Stimulated activated naive CD4-positive, alpha-beta T cell (primary cell): ENCODE measurements around the gene KDM1B.
A peak's percentile ranks its signal among the peaks of the same experiment; 100 is the strongest.
"Not testable (repeated sequence)": the region's sequence is repeated elsewhere in the genome, so short reads cannot be mapped to it uniquely, and the experiment has no call there.

ENCODE experiments used
- DNase-seq, 6 experiments: peaks; one replicate each; lab custom pipeline; 2025; lab: John Stamatoyannopoulos, UW

KDM1B gene

GRCh38 chr6:18151801-18152200 is 3.4 kb upstream of the KDM1B start:
- DNase-seq = no peak

DNA sequence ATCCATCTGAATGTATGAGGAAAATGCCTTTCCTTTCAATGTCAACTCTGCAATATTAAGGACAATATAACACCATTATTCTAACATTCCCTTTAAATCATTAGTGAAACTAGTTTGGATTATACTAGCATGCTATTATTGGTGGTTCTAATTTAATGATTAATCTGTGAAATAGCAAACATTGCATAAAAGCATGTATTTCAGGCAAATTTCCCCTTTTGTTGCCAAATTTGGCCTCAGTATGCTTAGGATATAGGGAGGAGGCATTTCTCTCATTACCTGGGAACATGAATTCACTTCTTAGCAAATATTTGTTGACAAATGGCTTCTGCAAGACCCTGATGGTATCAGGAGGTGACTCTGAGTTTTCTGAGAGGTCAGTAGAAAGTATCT is 1.9 kb upstream of the KDM1B start:
- no peak for DNase-seq

GRCh38 chr6:18154507-18155149 is 594 bp upstream of the KDM1B start, which contains the start of gene TPMT:
TSS of gene TPMT (minus strand) at chr6:18155077. CDS start at chr6:18149127, 5,950 bp downstream.
- DNase-seq = no peak

DNA sequence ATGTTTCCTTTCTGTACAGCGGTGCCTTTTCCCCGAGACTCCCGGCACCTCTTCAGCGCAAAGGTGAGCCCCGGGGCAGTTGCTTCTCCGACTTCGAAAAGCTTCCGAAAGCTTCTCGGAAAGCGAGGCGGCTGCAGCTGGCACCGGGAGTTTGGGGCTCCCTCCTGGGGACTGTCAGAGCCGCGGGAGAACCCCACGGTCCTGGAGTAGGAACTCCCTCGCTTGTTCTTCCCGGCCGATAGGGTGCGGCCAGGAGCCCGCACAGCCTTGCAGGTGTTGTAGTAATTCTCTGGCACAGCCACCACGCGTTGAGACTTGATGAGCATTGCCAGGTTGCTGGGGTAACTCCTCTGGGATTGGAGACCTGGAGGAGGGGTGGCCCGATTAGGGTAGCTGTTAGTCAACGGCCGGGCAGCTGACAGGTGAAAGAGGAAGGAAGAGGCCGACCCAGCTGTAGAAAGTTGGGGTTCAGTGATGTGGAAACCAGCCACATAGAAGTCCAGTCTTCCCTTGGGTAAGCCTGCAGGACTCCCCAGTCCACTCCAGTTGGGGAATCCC is 721 bp downstream of the KDM1B start:
- peak in 3 of 6 experiments; percentile 35 to 62 (median 62) for DNase-seq

- DNase-seq = no peak
Observed at GRCh38 chr6:18160911-18161310, 5.7 kb downstream of the KDM1B start.

DNA sequence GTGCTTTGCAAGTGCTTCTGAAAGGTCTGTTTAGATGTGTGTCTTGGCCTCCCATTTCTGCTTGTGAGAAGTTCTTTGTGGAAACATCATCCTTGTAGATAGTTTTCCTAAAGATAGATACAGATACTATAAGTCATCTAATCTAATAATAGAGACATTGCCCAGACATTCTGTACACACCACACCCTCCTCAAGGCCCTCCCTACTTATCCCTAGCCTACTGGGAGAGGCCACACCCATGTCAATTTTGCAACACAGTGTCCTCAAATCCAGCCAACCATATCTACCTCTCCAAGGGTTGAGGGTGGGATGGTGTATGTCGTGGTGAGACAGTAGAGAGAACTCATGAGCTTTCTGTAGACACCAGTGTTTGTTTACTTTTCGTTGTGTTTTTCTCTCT is 6.2 kb downstream of the KDM1B start:
- DNase-seq = no peak

DNA sequence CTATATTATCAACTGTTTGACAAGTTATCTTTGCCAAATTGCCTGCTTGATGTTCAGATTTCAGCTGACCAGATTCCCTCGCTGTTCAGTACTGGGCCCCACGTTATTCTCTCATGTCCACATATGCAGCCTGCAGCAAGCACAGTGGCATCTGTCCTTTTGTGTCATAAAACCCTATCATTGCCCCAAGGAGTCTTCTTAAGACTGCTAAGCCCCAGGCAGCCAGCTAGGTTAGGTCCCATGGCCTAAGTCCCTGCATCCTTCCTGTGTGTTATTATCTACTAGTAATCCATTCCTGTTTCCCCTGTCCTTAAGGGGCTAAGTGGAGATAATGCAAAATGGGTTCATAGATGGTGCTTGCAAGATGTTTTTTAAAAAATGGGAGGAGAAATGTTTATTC is 7.2 kb downstream of the KDM1B start:
- DNase-seq = no peak

DNA sequence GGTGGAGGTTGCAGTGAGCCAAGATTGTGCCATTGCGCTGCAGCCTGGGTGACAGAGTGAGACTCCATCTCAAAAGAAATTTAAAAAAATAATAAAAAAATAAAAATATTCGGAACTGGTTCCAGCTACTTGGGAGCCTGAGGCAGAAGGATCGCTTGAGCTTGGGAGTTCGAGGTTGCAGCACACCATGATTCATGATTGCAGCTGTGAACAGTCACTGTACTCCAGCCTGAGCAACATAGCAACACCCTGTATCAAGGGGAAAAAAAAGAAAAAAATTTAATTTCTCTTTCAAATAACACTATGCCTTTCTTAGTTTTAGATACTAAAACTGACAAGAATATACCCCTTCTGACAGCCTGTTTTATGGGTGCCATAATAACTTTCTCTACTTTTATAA is 10.5 kb downstream of the KDM1B start:
- no peak for DNase-seq

GRCh38 chr6:18166312-18167036 is 11.3 kb downstream of the KDM1B start:
- no peak for DNase-seq

DNA sequence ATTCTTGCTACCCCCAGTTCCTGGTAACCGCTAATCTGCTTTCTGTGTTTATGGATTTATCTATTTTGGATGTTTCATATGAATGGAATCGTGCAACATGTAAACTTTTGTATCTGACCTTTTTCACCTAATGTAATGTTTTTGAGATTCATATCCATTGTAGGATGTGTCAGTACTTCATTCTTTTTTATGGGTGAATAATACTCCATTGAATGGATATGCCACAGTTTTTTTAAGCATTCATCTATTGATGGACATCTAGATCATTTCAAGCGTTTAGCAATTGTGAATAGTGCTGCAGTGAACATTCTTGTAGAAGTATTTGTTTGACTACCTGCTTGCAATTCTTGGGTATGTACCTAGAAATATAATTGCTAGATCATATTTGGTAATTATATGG is 13.0 kb downstream of the KDM1B start:
- no peak for DNase-seq

- no peak for DNase-seq
Observed at GRCh38 chr6:18171871-18172270, 16.6 kb downstream of the KDM1B start.

- DNase-seq = not testable (repeated sequence)
Observed at GRCh38 chr6:18176198-18176597, 21.0 kb downstream of the KDM1B start.

- DNase-seq = no peak
Observed at GRCh38 chr6:18177286-18177965, 22.2 kb downstream of the KDM1B start.

DNA sequence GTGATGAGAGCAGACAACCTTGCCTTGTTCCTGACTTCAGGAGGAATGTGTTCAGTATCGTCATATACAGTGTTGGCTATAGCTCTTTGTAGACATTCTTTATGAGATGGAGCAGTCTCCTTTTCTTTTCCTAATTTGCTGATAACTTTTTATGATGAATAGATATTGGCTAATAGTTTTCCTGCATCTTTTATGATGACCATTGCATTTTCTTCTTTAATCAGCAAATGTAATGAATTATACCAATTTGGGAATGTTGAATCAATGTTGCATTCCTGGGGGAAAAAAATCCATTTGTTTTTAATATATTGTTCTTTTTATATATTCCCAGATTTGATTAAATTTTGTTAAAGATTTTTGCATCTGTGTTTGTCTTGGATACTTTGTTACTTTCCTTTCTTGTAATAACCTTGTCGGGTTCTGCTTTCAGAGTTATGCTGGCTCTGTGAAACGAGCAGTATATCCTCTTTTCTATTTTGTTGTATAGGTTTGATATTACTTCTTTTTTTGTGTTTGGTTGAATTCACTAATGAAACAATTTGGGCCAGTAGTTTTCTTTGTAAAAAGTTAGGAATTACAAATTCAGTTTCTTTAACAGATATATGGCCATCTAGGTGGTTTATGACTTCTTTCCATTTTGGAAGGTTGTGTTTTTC is 23.9 kb downstream of the KDM1B start:
- DNase-seq = no peak

DNA sequence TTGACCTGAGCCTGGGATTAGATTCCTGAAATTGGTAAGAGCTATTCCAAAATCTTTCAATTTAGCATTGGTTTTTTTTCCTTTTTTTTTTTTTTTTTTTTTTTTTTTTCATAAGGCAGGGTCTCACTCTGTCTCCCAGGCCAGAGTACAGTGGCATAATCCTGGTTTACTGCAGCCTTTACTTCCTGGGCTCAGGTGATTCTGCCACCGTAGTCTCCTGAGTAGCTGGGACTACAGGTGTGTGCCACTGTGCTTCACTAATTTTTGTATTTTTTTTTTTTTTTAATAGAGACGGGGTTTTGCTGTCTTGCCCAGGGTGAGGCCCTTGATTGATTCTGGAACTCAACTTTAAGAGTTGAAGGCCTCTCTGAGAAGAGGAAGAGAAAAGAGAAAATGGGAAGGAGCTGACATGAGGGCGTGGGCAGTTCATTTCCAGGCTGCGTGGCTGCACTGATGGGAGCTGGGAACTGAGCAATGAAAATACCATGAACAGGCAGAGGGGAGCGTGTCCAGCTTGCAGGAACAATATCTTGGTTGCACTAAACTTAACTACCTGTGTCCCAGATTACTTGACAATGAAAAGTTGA is 24.6 kb downstream of the KDM1B start:
- no peak for DNase-seq

DNA sequence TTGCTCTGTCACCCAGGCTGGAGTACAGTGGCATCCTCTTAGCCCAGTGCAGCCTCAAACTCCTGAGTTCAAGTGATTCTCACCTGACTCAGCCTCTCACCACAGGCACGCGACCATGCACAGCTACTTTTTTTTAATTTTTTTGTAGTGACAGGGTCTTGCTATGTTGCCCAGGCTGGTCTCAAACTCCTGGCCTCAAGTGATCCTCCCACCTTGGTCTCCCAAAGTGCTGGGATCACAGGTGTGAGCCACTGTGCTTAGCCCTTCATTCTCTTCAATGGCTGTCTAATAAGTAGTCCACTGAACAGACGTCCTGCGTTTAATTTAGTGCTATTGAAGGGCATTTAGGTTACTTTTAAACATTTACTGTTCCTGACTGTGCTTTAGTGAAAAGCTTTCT is 27.3 kb downstream of the KDM1B start:
- no peak for DNase-seq

DNA sequence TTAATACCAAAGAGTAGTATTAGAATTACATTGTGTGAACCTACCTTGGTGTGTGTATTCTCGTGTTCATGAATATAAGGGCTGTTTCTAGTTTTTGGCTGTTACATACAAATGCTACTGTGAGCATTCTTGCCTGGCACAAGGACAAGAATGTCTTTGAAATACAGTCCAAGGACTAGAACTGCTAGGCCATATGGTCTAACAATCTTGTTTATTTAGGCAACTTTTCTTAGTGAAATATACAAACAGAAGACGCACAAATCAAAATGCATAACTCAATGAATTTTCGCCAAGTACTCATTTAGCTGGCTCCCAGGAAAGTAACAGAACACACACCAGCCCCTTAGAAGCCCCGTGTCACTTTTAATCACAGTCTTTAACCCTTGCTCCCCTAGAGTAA is 28.5 kb downstream of the KDM1B start:
- no peak for DNase-seq

DNA sequence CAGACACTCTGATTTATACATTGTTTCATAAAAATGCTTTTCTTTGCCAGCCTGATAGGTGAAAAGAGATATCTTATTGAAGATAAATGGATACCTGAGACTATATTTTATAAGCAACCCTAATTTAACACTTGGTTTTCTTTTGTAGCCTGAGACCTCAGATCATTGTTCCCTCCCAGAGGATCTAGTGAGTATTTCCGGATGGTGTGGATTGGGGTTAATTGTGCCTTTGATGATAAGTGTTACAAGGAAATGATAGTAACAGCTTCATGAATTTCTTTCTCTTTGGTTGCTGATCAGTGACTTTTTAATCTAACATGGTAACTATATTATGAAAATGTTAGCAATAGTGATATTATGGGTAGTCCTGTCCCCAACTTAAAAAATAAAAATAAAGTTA is 30.4 kb downstream of the KDM1B start:
- DNase-seq = no peak

- DNase-seq = no peak
Observed at GRCh38 chr6:18186033-18186432, 30.8 kb downstream of the KDM1B start.

- no peak for DNase-seq
Observed at GRCh38 chr6:18186540-18187250, 31.5 kb downstream of the KDM1B start.

DNA sequence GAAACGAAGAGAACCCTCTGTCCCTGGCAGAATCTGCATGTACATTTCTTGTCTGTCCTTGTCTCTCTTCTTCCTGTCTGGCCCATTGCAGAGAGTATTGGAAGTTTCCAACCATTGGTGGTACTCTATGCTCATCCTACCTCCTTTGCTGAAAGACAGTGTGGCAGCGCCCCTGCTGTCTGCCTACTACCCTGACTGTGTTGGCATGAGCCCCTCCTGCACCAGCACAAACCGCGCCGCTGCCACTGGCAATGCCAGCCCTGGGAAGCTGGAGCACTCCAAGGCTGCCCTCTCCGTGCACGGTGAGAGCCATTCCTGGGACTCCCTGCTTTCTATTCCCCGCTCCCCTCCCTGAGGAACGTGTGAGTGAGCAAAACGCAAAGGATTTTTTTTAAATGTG is 32.5 kb downstream of the KDM1B start:
- DNase-seq = no peak
